IMR-90 (cell line): Measurements from ENCODE around the gene NKAIN1.

Experiments used
- CEBPB ChIP-seq: IDR thresholded peaks from 2 replicates; pipeline ENCODE4 v1.6.1; 2012; ENCODE audit warnings: low read depth, low read length, improper control_type of control experiment
- CTCF ChIP-seq: conservative IDR thresholded peaks from 2 replicates; pipeline ENCODE4 v1.5.1; 2012; ENCODE audit warnings: mild to moderate bottlenecking, low read depth, low read length, improper control_type of control experiment
- ELK1 ChIP-seq: fragments of 150-350 bp; IDR thresholded peaks from 2 replicates; pipeline ENCODE4 v1.6.1; 2016; ENCODE audit warnings: low read depth, mild to moderate bottlenecking, low read length, moderate library complexity, borderline replicate concordance
- MXI1 ChIP-seq: IDR thresholded peaks from 2 replicates; pipeline ENCODE4 v1.6.1; 2012; ENCODE audit warnings: low read depth, mild to moderate bottlenecking, low read length, moderate library complexity, borderline replicate concordance
- NFE2L2 ChIP-seq: fragments of 150-350 bp; IDR thresholded peaks from 2 replicates; pipeline ENCODE4 v1.6.1; 2016; ENCODE audit warnings: low read depth, mild to moderate bottlenecking, low read length
- POLR2A ChIP-seq: IDR thresholded peaks from 2 replicates; pipeline ENCODE4 v1.6.1; 2012; ENCODE audit warnings: mild to moderate bottlenecking, low read depth, low read length
- RAD21 ChIP-seq: IDR thresholded peaks from 2 replicates; pipeline ENCODE4 v1.6.1; 2012; ENCODE audit warnings: low read length, improper control_type of control experiment
- RCOR1 ChIP-seq: IDR thresholded peaks from 2 replicates; pipeline ENCODE4 v1.6.1; 2012; ENCODE audit warnings: mild to moderate bottlenecking, low read length, improper control_type of control experiment; ENCODE audit not compliant: insufficient replicate concordance
- RFX5 ChIP-seq: IDR thresholded peaks from 2 replicates; pipeline ENCODE4 v1.8.0; 2012; ENCODE audit warnings: low read depth, mild to moderate bottlenecking, low read length, moderate library complexity
- USF2 ChIP-seq: fragments of 150-350 bp; IDR thresholded peaks from 2 replicates; pipeline ENCODE4 v1.6.1; 2017; ENCODE audit warnings: mild to moderate bottlenecking, antibody characterized with exemption, low read length, low read depth

GRCh38 chr1:31249854-31250253, 10.2 kb upstream of the NKAIN1 start:
- TF ChIP-seq NFE2L2 (no peak), RAD21 (no peak), CTCF (no peak), POLR2A (no peak), MXI1 (no peak), RFX5 (no peak), USF2 (no peak), ELK1 (no peak), CEBPB (no peak), RCOR1 (no peak)
